WTC11 (cell line): ENCODE data around the gene PHTF1. TPM values are rescaled to one million over a fixed set of nuclear protein-coding genes. Genes with fewer than 3 reads are reported as not detected.

Experiments
- ATAC-seq: fragments of 200-7000 bp; cut with Tn5 transposase; 2 replicates; pipeline ENCODE4 v1.10.0; 2021; ENCODE audit warnings: mild to moderate bottlenecking, moderate library complexity
- CTCF ChIA-PET: fragments of 300-600 bp; sonication (Branson Sonifier 250); formaldehyde crosslinking; loops from one replicate; lab custom pipeline; 2021; ENCODE audit warnings: antibody characterized with exemption; lab: Charles Lee
- POLR2A ChIA-PET: fragments of 350-600 bp; sonication (Branson Sonifier 250); formaldehyde crosslinking; loops from one replicate; lab custom pipeline; 2021; ENCODE audit warnings: antibody characterized with exemption; lab: Charles Lee
- DNase-seq: peaks from one replicate; pipeline ENCODE4 v3.0.0; 2021; ENCODE audit warnings: low spot score
- H3K27ac Mint-ChIP-seq: 2 replicates; pipeline ENCODE4 v1.8.0; 2021; ENCODE audit warnings: mixed read lengths
- H3K27me3 Mint-ChIP-seq: 2 replicates; pipeline ENCODE4 v1.8.0; 2021; ENCODE audit warnings: low read depth, mild to moderate bottlenecking, moderate library complexity, mixed read lengths
- H3K36me3 Mint-ChIP-seq: 2 replicates; pipeline ENCODE4 v1.8.0; 2021; ENCODE audit warnings: mixed read lengths
- H3K4me1 Mint-ChIP-seq: 2 replicates; pipeline ENCODE4 v1.8.0; 2022; ENCODE audit warnings: mixed read lengths
- H3K4me3 Mint-ChIP-seq: 2 replicates; pipeline ENCODE4 v1.8.0; 2021; ENCODE audit warnings: mild to moderate bottlenecking, moderate library complexity, mixed read lengths
- H3K9me3 Mint-ChIP-seq: 2 replicates; pipeline ENCODE4 v1.8.0; 2021; ENCODE audit warnings: mixed read lengths
- ELF4 ChIP-seq: sonication (generic); formaldehyde crosslinking; IDR thresholded peaks from 2 replicates; pipeline ENCODE4 v1.8.1; 2022; ENCODE audit warnings: low read depth, mild to moderate bottlenecking, moderate library complexity, missing genetic modification reagents
- FOXJ3 ChIP-seq: sonication (generic); formaldehyde crosslinking; IDR thresholded peaks from 2 replicates; pipeline ENCODE4 v1.9.0; 2021; ENCODE audit warnings: missing genetic modification reagents, mild to moderate bottlenecking, borderline replicate concordance
- JUN ChIP-seq: sonication (generic); formaldehyde crosslinking; IDR thresholded peaks from 2 replicates; pipeline ENCODE4 v1.8.0; 2023; ENCODE audit warnings: mild to moderate bottlenecking, missing genetic modification reagents
- TP53 ChIP-seq: sonication (generic); formaldehyde crosslinking; IDR thresholded peaks from 2 replicates; pipeline ENCODE4 v1.8.1; 2023; ENCODE audit warnings: mild to moderate bottlenecking, missing genetic modification reagents
- ZNF138 ChIP-seq: sonication (generic); formaldehyde crosslinking; conservative IDR thresholded peaks from 2 replicates; pipeline ENCODE4 v1.8.1; 2022; ENCODE audit warnings: mild to moderate bottlenecking, moderate library complexity, missing genetic modification reagents
- ZNF396 ChIP-seq: fragments of 250-450 bp; sonication (Bioruptor Pico); IDR thresholded peaks from 2 replicates; pipeline ENCODE4 v1.8.0; 2021; ENCODE audit warnings: mild to moderate bottlenecking, moderate library complexity, borderline replicate concordance
- total RNA-seq: library from RNA; stranded (reverse); gene quantifications from 3 replicates; pipeline ENCODE4 v1.2.3, GENCODE V29; 2021
- TF ChIP-seq, protein P1 (sequence below): sonication (generic); formaldehyde crosslinking; IDR thresholded peaks from 2 replicates; pipeline ENCODE4 v1.8.1; 2022; ENCODE audit warnings: mild to moderate bottlenecking, moderate library complexity, missing genetic modification reagents
- TF ChIP-seq, protein P2 (sequence below): fragments of 250-450 bp; sonication (Bioruptor Pico); IDR thresholded peaks from 2 replicates; pipeline ENCODE4 v1.9.0; 2021; ENCODE audit warnings: moderate library complexity, mild to moderate bottlenecking, inconsistent platforms, borderline replicate concordance
- TF ChIP-seq, protein P3 (sequence below): sonication (generic); formaldehyde crosslinking; IDR thresholded peaks from 2 replicates; pipeline ENCODE4 v1.8.0; 2023; ENCODE audit warnings: mild to moderate bottlenecking, missing genetic modification reagents
- TF ChIP-seq, protein P4 (sequence below): sonication (generic); formaldehyde crosslinking; IDR thresholded peaks from 2 replicates; pipeline ENCODE4 v1.8.0; 2022; ENCODE audit warnings: mild to moderate bottlenecking, missing genetic modification reagents
- TF ChIP-seq, protein P5 (sequence below): fragments of 200-600 bp; IDR thresholded peaks from 2 replicates; pipeline ENCODE4 v1.8.0; 2022; ENCODE audit warnings: antibody characterized with exemption
- TF ChIP-seq, protein P6 (sequence below): sonication (generic); formaldehyde crosslinking; IDR thresholded peaks from 2 replicates; pipeline ENCODE4 v1.8.1; 2022; ENCODE audit warnings: missing genetic modification reagents, borderline replicate concordance
- TF ChIP-seq, protein P7 (sequence below): sonication (generic); formaldehyde crosslinking; IDR thresholded peaks from 2 replicates; pipeline ENCODE4 v1.8.1; 2022; ENCODE audit warnings: low read depth, mild to moderate bottlenecking, moderate library complexity, missing genetic modification reagents, borderline replicate concordance

The PHTF1 gene
- total RNA-seq, 1 experiment from 2014 or later, result 28.7 TPM

DNA sequence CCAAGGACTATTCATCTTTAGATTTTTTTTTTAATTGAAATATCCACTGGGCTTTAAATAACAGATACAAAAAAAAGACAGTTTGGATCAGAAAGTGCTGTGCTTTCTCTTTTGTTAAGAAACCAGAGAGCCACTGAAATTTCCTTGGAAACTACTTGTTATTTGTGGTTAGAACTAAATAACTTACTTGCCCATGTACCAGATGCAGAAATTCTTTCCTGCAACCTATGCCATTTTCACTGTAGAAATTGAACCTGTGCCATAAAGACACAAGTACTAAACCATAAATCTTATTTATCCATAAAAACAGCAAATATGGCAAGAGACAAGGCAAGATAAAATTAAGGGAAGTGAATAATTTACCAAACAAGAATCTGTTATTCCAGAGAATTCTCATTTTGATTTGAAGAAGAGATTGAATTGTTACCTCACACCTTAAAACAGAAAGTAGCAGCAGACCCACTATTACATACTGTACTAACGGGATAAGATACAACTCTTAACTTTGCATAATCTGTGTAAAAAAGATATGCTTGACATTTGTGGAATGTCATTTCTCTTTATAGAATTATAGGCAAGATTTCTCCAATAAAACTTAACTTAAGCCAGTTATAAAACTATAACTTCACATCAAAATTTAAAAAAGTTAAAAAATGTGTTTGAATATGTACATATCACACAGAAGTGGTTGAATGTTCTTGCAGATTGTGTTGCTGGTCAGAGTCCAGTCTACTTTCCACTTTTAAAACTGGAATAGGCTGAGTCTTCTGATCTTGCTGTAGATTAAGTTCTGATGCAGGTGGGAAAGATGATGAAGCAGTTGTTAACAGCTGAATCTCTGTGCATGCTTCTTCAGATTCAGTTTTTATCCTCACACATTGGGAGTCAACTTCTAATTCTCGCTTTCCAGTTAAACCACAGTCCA, 6.3 kb upstream of the PHTF1 start:
- TF ChIP-seq, protein P1, sequence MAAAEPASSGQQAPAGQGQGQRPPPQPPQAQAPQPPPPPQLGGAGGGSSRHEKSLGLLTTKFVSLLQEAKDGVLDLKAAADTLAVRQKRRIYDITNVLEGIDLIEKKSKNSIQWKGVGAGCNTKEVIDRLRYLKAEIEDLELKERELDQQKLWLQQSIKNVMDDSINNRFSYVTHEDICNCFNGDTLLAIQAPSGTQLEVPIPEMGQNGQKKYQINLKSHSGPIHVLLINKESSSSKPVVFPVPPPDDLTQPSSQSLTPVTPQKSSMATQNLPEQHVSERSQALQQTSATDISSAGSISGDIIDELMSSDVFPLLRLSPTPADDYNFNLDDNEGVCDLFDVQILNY (CRISPR knock-in tag), result no peak
- TF ChIP-seq, protein P2, sequence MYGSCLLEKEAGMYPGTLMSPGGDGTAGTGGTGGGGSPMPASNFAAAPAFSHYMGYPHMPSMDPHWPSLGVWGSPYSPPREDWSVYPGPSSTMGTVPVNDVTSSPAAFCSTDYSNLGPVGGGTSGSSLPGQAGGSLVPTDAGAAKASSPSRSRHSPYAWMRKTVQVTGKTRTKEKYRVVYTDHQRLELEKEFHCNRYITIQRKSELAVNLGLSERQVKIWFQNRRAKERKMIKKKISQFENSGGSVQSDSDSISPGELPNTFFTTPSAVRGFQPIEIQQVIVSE (CRISPR knock-in tag), result no peak
- TF ChIP-seq TP53 (CRISPR knock-in tag), result no peak
- ChIA-PET CTCF (no interaction called here), POLR2A (no interaction called here)
- Mint-ChIP-seq H3K36me3 (peaks cover 29% of the 10 kb centered on the region), H3K9me3 (no peaks in the 10 kb centered on the region), H3K27me3 (no peaks in the 10 kb centered on the region), H3K27ac (no peak overlapping the region), H3K4me1 (peaks cover 44% of the 10 kb centered on the region), H3K4me3 (no peak overlapping the region)
- ATAC-seq (no peak), DNase-seq (no peak)

DNA sequence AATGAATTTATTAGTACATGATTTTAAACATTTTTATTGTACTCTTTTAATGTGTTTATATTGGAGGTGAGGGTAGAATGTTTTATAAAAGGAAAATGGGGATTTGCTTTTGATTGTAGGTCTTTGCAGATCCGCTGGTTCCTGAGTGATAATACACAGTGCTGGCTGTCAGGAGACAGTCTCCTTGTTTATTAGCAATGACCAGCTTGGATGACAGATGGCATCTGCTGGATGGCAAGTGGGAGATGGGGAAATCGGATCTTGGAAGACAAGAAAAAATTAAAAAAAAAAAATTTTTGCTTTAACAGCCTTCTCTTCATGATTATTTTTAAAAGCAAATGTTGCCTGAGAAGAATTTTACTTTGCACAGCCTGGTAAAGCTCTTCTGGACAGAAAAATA, 4.4 kb upstream of the PHTF1 start:
- Mint-ChIP-seq H3K4me1 (peaks cover 32% of the 10 kb centered on the region), H3K27ac (no peak overlapping the region), H3K36me3 (peaks cover 29% of the 10 kb centered on the region), H3K27me3 (no peaks in the 10 kb centered on the region), H3K4me3 (no peak overlapping the region), H3K9me3 (no peaks in the 10 kb centered on the region)
- CTCF ChIA-PET, result no interaction called here
- ATAC-seq, result no peak
- POLR2A ChIA-PET, result no interaction called here
- DNase-seq, result no peak
- no peak for TF ChIP-seq JUN
- TF ChIP-seq, protein P3, sequence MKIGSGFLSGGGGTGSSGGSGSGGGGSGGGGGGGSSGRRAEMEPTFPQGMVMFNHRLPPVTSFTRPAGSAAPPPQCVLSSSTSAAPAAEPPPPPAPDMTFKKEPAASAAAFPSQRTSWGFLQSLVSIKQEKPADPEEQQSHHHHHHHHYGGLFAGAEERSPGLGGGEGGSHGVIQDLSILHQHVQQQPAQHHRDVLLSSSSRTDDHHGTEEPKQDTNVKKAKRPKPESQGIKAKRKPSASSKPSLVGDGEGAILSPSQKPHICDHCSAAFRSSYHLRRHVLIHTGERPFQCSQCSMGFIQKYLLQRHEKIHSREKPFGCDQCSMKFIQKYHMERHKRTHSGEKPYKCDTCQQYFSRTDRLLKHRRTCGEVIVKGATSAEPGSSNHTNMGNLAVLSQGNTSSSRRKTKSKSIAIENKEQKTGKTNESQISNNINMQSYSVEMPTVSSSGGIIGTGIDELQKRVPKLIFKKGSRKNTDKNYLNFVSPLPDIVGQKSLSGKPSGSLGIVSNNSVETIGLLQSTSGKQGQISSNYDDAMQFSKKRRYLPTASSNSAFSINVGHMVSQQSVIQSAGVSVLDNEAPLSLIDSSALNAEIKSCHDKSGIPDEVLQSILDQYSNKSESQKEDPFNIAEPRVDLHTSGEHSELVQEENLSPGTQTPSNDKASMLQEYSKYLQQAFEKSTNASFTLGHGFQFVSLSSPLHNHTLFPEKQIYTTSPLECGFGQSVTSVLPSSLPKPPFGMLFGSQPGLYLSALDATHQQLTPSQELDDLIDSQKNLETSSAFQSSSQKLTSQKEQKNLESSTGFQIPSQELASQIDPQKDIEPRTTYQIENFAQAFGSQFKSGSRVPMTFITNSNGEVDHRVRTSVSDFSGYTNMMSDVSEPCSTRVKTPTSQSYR, result no peak
- TF ChIP-seq ZNF396 (CRISPR knock-in tag), result no peak
- no peak for TF ChIP-seq ELF4 (CRISPR knock-in tag)
- TF ChIP-seq, protein P4, sequence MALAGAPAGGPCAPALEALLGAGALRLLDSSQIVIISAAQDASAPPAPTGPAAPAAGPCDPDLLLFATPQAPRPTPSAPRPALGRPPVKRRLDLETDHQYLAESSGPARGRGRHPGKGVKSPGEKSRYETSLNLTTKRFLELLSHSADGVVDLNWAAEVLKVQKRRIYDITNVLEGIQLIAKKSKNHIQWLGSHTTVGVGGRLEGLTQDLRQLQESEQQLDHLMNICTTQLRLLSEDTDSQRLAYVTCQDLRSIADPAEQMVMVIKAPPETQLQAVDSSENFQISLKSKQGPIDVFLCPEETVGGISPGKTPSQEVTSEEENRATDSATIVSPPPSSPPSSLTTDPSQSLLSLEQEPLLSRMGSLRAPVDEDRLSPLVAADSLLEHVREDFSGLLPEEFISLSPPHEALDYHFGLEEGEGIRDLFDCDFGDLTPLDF (CRISPR knock-in tag), result no peak
- TF ChIP-seq, protein P5, sequence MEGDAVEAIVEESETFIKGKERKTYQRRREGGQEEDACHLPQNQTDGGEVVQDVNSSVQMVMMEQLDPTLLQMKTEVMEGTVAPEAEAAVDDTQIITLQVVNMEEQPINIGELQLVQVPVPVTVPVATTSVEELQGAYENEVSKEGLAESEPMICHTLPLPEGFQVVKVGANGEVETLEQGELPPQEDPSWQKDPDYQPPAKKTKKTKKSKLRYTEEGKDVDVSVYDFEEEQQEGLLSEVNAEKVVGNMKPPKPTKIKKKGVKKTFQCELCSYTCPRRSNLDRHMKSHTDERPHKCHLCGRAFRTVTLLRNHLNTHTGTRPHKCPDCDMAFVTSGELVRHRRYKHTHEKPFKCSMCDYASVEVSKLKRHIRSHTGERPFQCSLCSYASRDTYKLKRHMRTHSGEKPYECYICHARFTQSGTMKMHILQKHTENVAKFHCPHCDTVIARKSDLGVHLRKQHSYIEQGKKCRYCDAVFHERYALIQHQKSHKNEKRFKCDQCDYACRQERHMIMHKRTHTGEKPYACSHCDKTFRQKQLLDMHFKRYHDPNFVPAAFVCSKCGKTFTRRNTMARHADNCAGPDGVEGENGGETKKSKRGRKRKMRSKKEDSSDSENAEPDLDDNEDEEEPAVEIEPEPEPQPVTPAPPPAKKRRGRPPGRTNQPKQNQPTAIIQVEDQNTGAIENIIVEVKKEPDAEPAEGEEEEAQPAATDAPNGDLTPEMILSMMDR, result no peak
- no peak for TF ChIP-seq FOXJ3
- no peak for TF ChIP-seq ZNF138
- TF ChIP-seq, protein P6, sequence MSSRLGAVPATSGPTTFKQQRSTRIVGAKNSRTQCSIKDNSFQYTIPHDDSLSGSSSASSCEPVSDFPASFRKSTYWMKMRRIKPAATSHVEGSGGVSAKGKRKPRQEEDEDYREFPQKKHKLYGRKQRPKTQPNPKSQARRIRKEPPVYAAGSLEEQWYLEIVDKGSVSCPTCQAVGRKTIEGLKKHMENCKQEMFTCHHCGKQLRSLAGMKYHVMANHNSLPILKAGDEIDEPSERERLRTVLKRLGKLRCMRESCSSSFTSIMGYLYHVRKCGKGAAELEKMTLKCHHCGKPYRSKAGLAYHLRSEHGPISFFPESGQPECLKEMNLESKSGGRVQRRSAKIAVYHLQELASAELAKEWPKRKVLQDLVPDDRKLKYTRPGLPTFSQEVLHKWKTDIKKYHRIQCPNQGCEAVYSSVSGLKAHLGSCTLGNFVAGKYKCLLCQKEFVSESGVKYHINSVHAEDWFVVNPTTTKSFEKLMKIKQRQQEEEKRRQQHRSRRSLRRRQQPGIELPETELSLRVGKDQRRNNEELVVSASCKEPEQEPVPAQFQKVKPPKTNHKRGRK (CRISPR knock-in tag), result no peak
- TF ChIP-seq, protein P7, sequence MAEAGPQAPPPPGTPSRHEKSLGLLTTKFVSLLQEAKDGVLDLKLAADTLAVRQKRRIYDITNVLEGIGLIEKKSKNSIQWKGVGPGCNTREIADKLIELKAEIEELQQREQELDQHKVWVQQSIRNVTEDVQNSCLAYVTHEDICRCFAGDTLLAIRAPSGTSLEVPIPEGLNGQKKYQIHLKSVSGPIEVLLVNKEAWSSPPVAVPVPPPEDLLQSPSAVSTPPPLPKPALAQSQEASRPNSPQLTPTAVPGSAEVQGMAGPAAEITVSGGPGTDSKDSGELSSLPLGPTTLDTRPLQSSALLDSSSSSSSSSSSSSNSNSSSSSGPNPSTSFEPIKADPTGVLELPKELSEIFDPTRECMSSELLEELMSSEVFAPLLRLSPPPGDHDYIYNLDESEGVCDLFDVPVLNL (CRISPR knock-in tag), result no peak
